ENCODE data around the gene ITSN1.
A peak's percentile ranks its signal among the peaks of the same experiment; 100 is the strongest.
"Not testable (repeated sequence)": the region's sequence is repeated elsewhere in the genome, so short reads cannot be mapped to it uniquely, and the experiment has no call there.

The ITSN1 gene

GRCh38 chr21:33642027-33642895 lies at the start of gene ITSN1:
TSS of gene ITSN1 (plus strand) at chr21:33642501. CDS start at chr21:33718829, 76,328 bp downstream.
- peak; percentile 98 to 100 for DNase-seq (ENCODE audit: low read depth in 2 of 2)

DNA sequence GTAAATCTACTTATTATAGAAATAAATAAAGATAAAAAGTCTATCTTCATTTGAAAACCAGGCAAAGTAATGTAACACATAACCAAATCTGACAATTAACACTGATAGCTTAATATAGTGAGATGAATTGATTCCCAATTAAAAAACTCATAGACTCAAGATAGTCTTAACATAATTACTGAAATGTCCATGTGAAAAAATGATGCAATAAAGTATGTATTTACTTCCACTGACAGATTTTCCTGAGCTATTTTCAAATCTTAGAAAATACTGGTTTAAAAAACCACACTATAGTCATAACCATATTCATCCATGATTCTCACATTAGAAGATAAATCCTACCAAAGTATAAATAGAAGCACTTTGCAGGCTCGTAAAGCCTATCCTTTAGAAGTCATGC lies 44.2 kb upstream of the ITSN1 start:
- no peak for DNase-seq (ENCODE audit: low read depth in 2 of 2)

- DNase-seq (ENCODE audit: low read depth in 2 of 2), result no peak
Measured at GRCh38 chr21:33608559-33608958, 33.7 kb upstream of the ITSN1 start.

GRCh38 chr21:33611006-33611744 lies 31.1 kb upstream of the ITSN1 start:
- no peak for DNase-seq (ENCODE audit: low read depth in 2 of 2)

GRCh38 chr21:33617565-33617964 lies 24.7 kb upstream of the ITSN1 start:
- not testable (repeated sequence) for DNase-seq (ENCODE audit: low read depth in 2 of 2)

DNA sequence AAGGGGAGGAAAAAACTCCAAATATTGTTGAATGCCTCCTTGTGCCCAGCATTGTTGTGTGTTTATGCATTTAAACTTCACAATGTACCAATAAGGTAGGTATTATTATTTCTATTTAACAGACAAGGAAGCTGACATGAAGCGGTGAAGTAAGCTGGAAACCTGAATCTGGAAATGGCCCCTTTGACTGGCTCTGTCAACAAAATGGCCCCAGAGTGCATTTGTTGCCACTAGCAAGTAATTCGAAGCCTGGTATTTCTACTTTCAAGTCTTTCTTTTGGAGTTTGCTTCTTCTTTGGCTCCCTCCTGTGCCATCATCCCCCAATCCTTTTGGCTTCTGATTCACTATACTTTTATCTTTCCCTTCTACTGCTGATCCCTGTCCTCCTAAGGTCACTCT lies 23.9 kb upstream of the ITSN1 start:
- no peak for DNase-seq (ENCODE audit: low read depth in 2 of 2)

GRCh38 chr21:33619726-33620125 lies 22.6 kb upstream of the ITSN1 start:
- DNase-seq (ENCODE audit: low read depth in 2 of 2), result no peak

DNA sequence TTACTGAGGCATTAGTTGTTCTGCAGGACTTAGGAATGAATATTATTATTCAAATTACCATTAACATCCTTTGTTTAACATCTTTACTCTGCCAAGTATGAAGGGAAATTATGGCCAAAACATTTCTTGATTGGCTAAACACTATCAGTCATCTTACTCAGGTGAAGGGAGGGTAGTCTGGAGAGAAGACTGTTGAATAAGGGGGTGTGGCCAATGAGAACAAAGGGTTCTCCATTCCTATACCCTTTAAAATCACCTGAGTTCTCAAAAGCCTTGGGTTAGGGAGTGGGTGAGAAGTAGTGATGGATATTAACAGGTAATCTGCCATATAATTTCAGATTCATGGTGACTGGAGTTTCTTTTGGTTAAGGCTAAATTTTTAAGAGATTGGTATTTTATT lies 20.0 kb upstream of the ITSN1 start:
- no peak for DNase-seq (ENCODE audit: low read depth in 2 of 2)

DNA sequence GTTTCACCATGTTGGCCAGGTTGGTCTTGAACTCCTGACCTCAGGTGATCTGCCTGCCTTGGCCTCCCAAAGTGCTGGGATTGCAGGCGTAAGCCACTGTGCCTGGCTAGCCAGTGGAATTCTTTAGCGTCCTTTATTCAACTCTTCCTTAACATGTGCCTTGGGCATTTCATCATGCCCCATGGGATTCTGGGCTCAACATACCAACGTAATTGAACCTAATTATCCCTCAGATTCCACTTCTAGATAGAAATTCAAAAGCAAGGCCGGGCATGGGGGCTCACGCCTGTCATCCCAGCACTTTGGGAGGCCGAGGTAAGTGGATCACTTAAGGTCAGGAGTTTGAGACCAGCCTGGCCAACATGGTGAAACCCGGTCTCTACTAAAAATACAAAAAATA lies 16.1 kb upstream of the ITSN1 start:
- not testable (repeated sequence) for DNase-seq (ENCODE audit: low read depth in 2 of 2)

DNA sequence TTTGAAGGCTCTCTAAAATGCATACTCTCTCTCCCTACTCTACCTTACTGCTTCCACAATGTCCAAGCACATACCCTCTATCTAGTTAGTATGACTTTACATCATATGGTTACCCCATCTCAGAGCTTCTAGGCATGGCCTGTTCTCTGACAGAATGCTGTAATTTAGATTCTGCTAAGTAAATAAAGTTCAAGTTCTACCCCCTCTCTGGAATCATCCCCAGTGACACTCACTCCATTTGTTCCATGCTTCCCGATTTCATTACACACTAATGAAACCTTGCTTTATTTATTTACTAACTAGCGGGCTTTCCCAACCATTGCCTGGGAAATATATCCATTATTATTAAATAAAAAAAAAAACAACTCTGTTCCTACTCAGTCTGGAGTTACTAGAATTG lies 8.0 kb upstream of the ITSN1 start:
- DNase-seq (ENCODE audit: low read depth in 2 of 2), result no peak

DNA sequence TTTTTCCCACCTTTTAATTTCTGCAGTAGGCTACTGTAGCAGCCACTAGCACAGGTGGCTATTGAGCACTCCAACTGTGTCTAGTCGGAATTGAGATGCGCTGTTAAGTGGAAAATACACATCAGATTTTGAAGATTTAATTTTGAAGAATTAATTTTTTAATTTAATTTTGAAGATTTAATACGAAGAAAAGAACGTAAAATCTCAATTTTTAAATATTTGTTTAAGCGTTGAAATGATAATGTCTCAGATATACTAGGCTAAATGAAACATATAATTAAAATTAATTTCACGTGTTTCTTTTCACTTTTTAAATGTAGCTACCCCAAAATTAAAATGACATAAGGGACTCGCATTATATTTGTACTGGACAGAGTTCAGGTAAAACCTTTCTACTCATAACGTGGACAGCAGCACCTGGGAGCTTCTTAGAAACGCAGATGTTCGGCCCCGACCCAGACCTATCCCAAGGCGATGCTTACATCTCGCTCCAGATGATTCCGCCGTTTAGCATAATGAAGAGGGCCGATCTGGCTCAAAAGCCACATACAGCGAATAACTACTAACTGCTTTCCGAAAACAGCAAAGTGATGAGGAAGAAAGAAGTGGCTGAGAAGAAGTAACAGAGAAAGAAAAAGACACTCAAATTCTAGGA lies 1.5 kb upstream of the ITSN1 start:
- DNase-seq (ENCODE audit: low read depth in 2 of 2), result no peak

DNA sequence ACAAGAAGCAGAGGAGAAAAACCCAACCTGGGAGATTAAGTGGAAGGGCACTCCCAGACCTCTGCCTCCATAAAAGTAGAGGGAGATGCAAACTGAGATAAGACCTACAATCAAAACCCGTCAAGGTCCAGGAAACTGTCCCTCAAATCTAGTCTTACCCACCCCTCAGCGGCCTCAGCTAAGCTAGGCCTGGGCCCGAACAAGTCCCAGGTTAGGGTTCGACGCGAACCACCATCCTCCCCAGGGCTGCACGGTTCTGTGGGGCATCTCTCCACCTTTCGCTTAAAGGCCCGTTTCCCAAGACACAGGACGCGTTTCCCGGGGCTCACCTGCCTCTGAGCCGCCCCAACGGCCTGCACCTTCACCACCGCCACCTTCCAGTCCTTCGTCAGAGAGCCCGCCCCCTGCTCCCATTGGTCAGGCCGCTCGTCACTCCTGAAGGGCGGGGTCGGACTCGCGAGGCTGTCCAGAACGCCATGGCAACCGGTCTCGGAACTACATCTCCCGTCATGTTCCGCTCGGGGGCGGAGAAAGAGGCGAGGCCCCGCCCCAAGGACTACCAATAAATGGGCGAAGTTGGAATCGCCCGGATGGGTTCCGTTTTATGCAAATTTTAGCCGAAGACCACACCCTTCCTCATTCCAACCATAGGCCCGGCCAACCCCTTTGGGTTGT lies 812 bp upstream of the ITSN1 start, which contains the start of gene CRYZL1:
CRYZL1 (minus strand) TSS at position 390 of the 675 bp plus-strand sequence. CDS start 10,190 bp downstream, outside the sequence.
- peak; percentile 99 to 100 for DNase-seq (ENCODE audit: low read depth in 2 of 2)

GRCh38 chr21:33642896-33643657 lies 776 bp downstream of the ITSN1 start:
- DNase-seq (ENCODE audit: low read depth in 2 of 2), result peak in 1 of 2 donors; percentile 4

DNA sequence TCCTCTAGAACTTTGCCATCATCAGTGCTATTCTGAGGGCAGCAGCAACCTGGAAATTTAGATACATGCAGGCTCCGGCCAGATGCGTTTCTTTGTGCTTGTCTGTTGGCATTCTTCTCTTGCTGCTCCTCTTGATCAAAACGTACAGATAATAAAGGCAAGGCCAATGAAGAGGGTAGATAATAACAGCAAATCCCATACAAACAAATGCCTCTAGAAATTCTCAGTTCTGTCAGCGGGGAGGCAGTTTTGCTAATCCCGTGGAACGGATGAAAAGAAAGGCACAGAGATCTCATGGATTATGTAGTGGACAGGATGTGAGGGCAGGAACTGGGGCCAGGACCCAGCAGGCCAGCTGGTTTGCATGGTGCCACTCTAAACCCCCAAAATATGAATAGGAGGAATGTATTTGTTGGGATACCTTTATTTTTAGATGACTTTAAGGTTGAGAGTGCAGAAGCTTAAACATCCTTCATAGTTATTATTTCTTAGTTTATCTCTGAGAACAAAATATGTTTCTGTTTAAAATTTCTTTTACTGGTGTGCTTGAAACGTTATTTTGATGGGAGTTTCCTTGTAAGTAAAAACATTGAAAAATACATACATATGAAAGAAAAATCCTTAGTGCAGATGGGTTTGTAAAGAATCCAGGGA lies 1.5 kb downstream of the ITSN1 start:
- DNase-seq (ENCODE audit: low read depth in 2 of 2), result no peak

DNA sequence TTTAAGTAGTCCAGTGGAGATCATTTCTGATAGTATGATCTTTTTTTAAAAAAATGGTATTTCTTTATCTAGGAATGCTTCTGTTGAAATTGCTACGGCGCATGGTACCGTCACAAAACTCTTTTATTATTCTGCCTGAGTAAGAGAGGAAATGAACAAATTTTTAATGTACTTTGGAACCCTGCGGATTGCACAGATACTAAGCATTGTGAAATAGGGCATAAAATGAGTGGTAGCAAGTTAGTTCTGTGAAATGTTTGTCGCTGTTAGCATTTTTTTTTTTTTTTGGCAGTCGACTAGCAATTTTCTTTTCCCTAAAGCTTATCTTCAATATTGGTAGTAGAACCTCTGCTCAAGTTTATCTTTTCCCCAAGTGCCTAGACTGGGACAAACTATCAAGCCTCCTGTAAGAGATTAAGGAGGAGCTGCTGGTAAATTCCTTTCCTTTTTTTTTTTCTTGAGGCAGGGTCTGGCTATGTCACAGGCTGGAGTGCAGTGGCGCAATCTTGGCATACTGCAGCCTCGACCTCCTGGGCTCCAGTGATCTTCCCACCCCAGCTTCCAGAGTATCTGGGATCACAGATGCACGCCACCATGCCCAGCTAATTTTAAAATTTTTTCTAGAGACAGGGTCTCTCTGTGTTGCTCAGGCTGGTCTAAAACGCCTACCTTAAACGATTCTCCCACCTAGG lies 2.2 kb downstream of the ITSN1 start:
- no peak for DNase-seq (ENCODE audit: low read depth in 2 of 2)

GRCh38 chr21:33645730-33646129 lies 3.4 kb downstream of the ITSN1 start:
- DNase-seq (ENCODE audit: low read depth in 2 of 2), result no peak

DNA sequence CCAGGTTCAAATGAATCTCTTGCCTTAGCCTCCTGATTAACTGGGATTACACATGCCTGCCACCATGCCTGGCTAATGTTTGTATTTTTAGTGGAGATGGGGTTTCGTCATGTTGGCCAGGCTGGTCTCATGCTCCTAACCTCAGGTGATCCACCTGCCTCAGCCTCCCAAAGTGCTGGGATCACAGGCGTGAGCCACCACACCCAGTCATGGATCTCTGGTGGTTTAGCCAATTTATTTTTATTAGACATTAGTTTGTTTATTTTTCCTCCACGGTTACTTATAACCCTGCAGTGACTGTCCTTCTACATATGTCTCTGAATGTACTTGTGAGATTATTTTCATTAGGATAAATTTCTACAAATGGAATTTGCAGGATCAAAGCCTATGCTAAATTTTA lies 5.3 kb downstream of the ITSN1 start:
- DNase-seq (ENCODE audit: low read depth in 2 of 2), result no peak

DNA sequence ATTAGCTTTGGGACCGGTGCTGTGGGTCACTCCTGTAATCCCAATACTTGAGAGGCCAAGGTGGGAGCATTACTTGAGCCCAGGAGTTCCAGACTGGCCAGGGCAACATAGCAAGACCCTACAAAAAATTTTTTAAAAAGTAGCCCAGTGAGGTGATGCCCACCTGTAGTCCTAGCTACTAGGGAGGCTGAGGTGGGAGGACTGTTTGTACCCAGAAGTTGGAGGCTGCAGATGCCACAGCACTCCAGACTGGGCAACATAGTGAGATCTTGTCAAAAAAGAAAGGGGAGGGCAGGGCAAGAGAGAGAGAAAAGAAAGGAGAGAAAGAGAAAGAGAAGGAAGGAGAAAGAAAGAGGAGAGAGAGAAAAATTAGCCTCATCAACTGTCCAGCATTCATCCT lies 6.3 kb downstream of the ITSN1 start:
- DNase-seq (ENCODE audit: low read depth in 2 of 2), result no peak

DNA sequence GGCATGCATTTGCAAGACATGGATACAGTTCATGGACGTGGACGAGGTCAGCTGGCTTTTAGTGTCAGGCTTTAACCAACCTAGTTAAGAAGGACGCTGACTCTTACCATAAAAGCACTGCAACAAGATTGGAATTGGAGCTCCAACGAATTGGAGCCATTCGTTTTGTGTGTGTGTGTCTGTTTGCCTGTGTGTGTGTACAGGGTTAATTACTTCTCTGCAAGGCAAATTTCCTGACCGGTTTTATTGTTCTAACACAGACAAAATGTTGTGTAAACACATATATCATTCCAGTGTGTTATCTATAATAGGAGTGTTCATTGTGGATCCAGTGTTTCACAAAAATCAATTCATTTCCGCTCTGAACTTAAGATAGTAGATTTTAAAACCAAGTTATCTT lies 7.9 kb downstream of the ITSN1 start:
- DNase-seq (ENCODE audit: low read depth in 2 of 2), result no peak

All from stimulated activated CD8-positive, alpha-beta memory T cell treated with anti-CD3 and anti-CD28 coated beads, Interleukin-2, amount 100 ng/mL, for 48 hours (primary cell).